Measurements from ENCODE around the gene COL17A1. TPM values are rescaled to one million over a fixed set of nuclear protein-coding genes. Genes with fewer than 3 reads are reported as not detected.

The COL17A1 gene
- polyA plus RNA-seq, 1 donor (not counting 4 experiments of a cell fraction or from before 2014, with no cell fraction given): 2,386 TPM

GRCh38 chr10:104113376-104113956 lies 27.8 kb upstream of the COL17A1 start:
- DNase-seq (ENCODE audit: low read depth, low spot score) (no peak), FAIRE-seq (no peak)
- H4K20me1 ChIP-seq (ENCODE audit: control insufficient read depth, extremely low read depth, insufficient read depth, low read length): no peaks in the 10 kb centered on the region
- H3K9me1 ChIP-seq (ENCODE audit: control insufficient read depth, extremely low read depth, insufficient read depth, low read length): no peaks in the 10 kb centered on the region
- dilution Hi-C loops (cut with MboI; ENCODE audit: extremely low pct_ligation_motif_present, low sequenced_read_pairs): no loop called here
- H3K79me2 ChIP-seq (ENCODE audit: control insufficient read depth, insufficient read depth, low read length): no peaks in the 10 kb centered on the region
- TF ChIP-seq CTCF (optimal IDR thresholded peaks at IDR 0.05 in 1 of 3, IDR thresholded peaks at IDR 0.05 in 1 of 3, conservative IDR thresholded peaks at IDR 0.05 in 1 of 3; ENCODE audit: extremely low read depth in 1 of 3, insufficient read depth in 2 of 3, low read length in 3 of 3): no peak
- TF ChIP-seq EZH2 (IDR thresholded peaks at IDR 0.05; ENCODE audit: low read length): no peak
- no peaks in the 10 kb centered on the region for H3K27me3 ChIP-seq (ENCODE audit: control insufficient read depth, extremely low read depth, insufficient read depth, low read length)
- H3K4me3 ChIP-seq (ENCODE audit: control insufficient read depth in 2 of 3, extremely low read depth in 1 of 3, insufficient read depth in 2 of 3, low read depth in 1 of 3, low read length in 3 of 3): no peak overlapping the region
- no peak overlapping the region for H3K27ac ChIP-seq (ENCODE audit: control insufficient read depth, insufficient read depth, low read length)
- no peaks in the 10 kb centered on the region for H3K9me3 ChIP-seq (ENCODE audit: control insufficient read depth, low read depth, low read length)
- H3K36me3 ChIP-seq (ENCODE audit: control insufficient read depth in 2 of 2, extremely low read depth in 1 of 2, insufficient read depth in 2 of 2, low read length in 2 of 2): no peaks in the 10 kb centered on the region
- no peak overlapping the region for H3K4me2 ChIP-seq (ENCODE audit: control insufficient read depth, extremely low read depth, insufficient read depth, low read depth, low read length)
- no peak overlapping the region for H3K9ac ChIP-seq (ENCODE audit: control insufficient read depth, extremely low read depth, insufficient read depth, low read length)
- H2AFZ ChIP-seq (ENCODE audit: control insufficient read depth, low read length): no peak overlapping the region
- peaks cover 53% of the 10 kb centered on the region for H3K4me1 ChIP-seq (ENCODE audit: control insufficient read depth, extremely low read depth, insufficient read depth, low read length)

- H3K36me3 ChIP-seq (ENCODE audit: control insufficient read depth in 2 of 2, extremely low read depth in 1 of 2, insufficient read depth in 2 of 2, low read length in 2 of 2): no peaks in the 10 kb centered on the region
- dilution Hi-C loops (cut with MboI; ENCODE audit: extremely low pct_ligation_motif_present, low sequenced_read_pairs): no loop called here
- FAIRE-seq (peak; percentile 100), DNase-seq (ENCODE audit: low read depth, low spot score) (no peak)
- no peaks in the 10 kb centered on the region for H3K27me3 ChIP-seq (ENCODE audit: control insufficient read depth, extremely low read depth, insufficient read depth, low read length)
- no peaks in the 10 kb centered on the region for H4K20me1 ChIP-seq (ENCODE audit: control insufficient read depth, extremely low read depth, insufficient read depth, low read length)
- peak overlapping the region; percentile 86 for H3K27ac ChIP-seq (ENCODE audit: control insufficient read depth, insufficient read depth, low read length)
- no peaks in the 10 kb centered on the region for H3K79me2 ChIP-seq (ENCODE audit: control insufficient read depth, insufficient read depth, low read length)
- no peaks in the 10 kb centered on the region for H3K9me3 ChIP-seq (ENCODE audit: control insufficient read depth, low read depth, low read length)
- H2AFZ ChIP-seq (ENCODE audit: control insufficient read depth, low read length): no peak overlapping the region
- peak overlapping the region; percentile 0 for H3K9ac ChIP-seq (ENCODE audit: control insufficient read depth, extremely low read depth, insufficient read depth, low read length)
- H3K4me1 ChIP-seq (ENCODE audit: control insufficient read depth, extremely low read depth, insufficient read depth, low read length): peaks cover 25% of the 10 kb centered on the region
- H3K9me1 ChIP-seq (ENCODE audit: control insufficient read depth, extremely low read depth, insufficient read depth, low read length): no peaks in the 10 kb centered on the region
- H3K4me2 ChIP-seq (ENCODE audit: control insufficient read depth, extremely low read depth, insufficient read depth, low read depth, low read length): peak overlapping the region; percentile 39
- TF ChIP-seq EZH2 (IDR thresholded peaks at IDR 0.05; ENCODE audit: low read length) (no peak), CTCF (optimal IDR thresholded peaks at IDR 0.05 in 1 of 3, IDR thresholded peaks at IDR 0.05 in 1 of 3, conservative IDR thresholded peaks at IDR 0.05 in 1 of 3; ENCODE audit: extremely low read depth in 1 of 3, insufficient read depth in 2 of 3, low read length in 3 of 3) (no peak)
- no peak overlapping the region for H3K4me3 ChIP-seq (ENCODE audit: control insufficient read depth in 2 of 3, extremely low read depth in 1 of 3, insufficient read depth in 2 of 3, low read depth in 1 of 3, low read length in 3 of 3)
Measured at GRCh38 chr10:104109908-104110662, 24.4 kb upstream of the COL17A1 start.
